H9 (cell line): Measurements from ENCODE around the gene ACSBG1. TPM values are rescaled to one million over a fixed set of nuclear protein-coding genes. Genes with fewer than 3 reads are reported as not detected.

ENCODE experiments used
- DNase-seq: peaks from one replicate; pipeline ENCODE4 v3.0.0-alpha.2; 2017
- H2AFZ ChIP-seq: one replicate; pipeline ENCODE4 v1.6.1; 2013; ENCODE audit warnings: mild to moderate bottlenecking, low read length, control low read depth, moderate library complexity
- H2AK5ac ChIP-seq: 2 replicates; pipeline ENCODE4 v1.6.1; 2013; ENCODE audit warnings: low read length, control low read depth, mixed read lengths; ENCODE audit not compliant: insufficient read length
- H2BK120ac ChIP-seq: one replicate; pipeline ENCODE4 v1.6.1; 2013; ENCODE audit warnings: low read depth, mild to moderate bottlenecking, low read length, control low read depth, inconsistent platforms; ENCODE audit not compliant: poor library complexity, severe bottlenecking
- H2BK12ac ChIP-seq: 2 replicates; pipeline ENCODE4 v1.6.1; 2013; ENCODE audit warnings: low read length, control low read depth, mixed read lengths, low read depth; ENCODE audit not compliant: insufficient read length
- H2BK15ac ChIP-seq: 2 replicates; pipeline ENCODE4 v1.6.1; 2013; ENCODE audit warnings: low read depth, low read length, control low read depth
- H2BK20ac ChIP-seq: one replicate; pipeline ENCODE4 v1.6.1; 2013; ENCODE audit warnings: low read depth, mild to moderate bottlenecking, low read length, control low read depth, inconsistent platforms; ENCODE audit not compliant: poor library complexity, severe bottlenecking
- H2BK5ac ChIP-seq: 2 replicates; pipeline ENCODE4 v1.6.1; 2013; ENCODE audit warnings: low read length, control low read depth, mixed read lengths; ENCODE audit not compliant: insufficient read length
- H3K14ac ChIP-seq: 2 replicates; pipeline ENCODE4 v1.6.1; 2013; ENCODE audit warnings: low read length, control low read depth; ENCODE audit not compliant: insufficient read depth
- H3K18ac ChIP-seq: 2 replicates; pipeline ENCODE4 v1.6.1; 2013; ENCODE audit warnings: low read depth, mild to moderate bottlenecking, mixed read lengths, low read length, control low read depth; ENCODE audit not compliant: insufficient read length
- H3K23ac ChIP-seq: 2 replicates; pipeline ENCODE4 v1.6.1; 2013; ENCODE audit warnings: low read length, control low read depth, mixed read lengths, low read depth; ENCODE audit not compliant: insufficient read length
- H3K23me2 ChIP-seq: 2 replicates; pipeline ENCODE4 v1.6.1; 2013; ENCODE audit warnings: low read depth, mild to moderate bottlenecking, mixed read lengths, low read length, control low read depth; ENCODE audit not compliant: insufficient read length, poor library complexity, severe bottlenecking
- H3K27ac ChIP-seq: 2 replicates; pipeline ENCODE4 v1.5.1; 2013; ENCODE audit warnings: low read length, control low read depth, mixed read lengths, low read depth; ENCODE audit not compliant: insufficient read length
- H3K27me3 ChIP-seq: 2 replicates; pipeline ENCODE4 v1.6.1; 2013; ENCODE audit warnings: low read length, control low read depth, inconsistent platforms; ENCODE audit not compliant: insufficient read depth
- H3K4ac ChIP-seq: 2 replicates; pipeline ENCODE4 v1.6.1; 2013; ENCODE audit warnings: low read depth, mild to moderate bottlenecking, control low read depth, inconsistent platforms, low read length, moderate library complexity
- H3K4me1 ChIP-seq: 2 replicates; pipeline ENCODE4 v1.6.1; 2013; ENCODE audit warnings: low read length, control low read depth, inconsistent platforms; ENCODE audit not compliant: insufficient read depth
- H3K4me2 ChIP-seq: 2 replicates; pipeline ENCODE4 v1.6.1; 2013; ENCODE audit warnings: low read length, control low read depth, mixed read lengths; ENCODE audit not compliant: insufficient read length, insufficient read depth
- H3K56ac ChIP-seq: 2 replicates; pipeline ENCODE4 v1.6.1; 2013; ENCODE audit warnings: low read depth, mild to moderate bottlenecking, mixed read lengths, low read length, control low read depth; ENCODE audit not compliant: insufficient read length
- H3K79me1 ChIP-seq: 2 replicates; pipeline ENCODE4 v1.6.1; 2013; ENCODE audit warnings: low read depth, mild to moderate bottlenecking, moderate library complexity, low read length, control low read depth, inconsistent platforms; ENCODE audit not compliant: insufficient read depth, poor library complexity, severe bottlenecking
- H3K79me2 ChIP-seq: 2 replicates; pipeline ENCODE4 v1.6.1; 2013; ENCODE audit warnings: low read length, control low read depth, inconsistent platforms; ENCODE audit not compliant: insufficient read depth
- H3K9ac ChIP-seq: 2 replicates; pipeline ENCODE4 v1.6.1; 2013; ENCODE audit warnings: low read length, control low read depth, mixed read lengths; ENCODE audit not compliant: insufficient read length; ENCODE audit errors: extremely low read depth
- H3K9me3 ChIP-seq: one replicate; pipeline ENCODE4 v1.6.1; 2013; ENCODE audit warnings: low read depth, low read length, inconsistent platforms; ENCODE audit not compliant: control insufficient read depth
- H3T11ph ChIP-seq: one replicate; pipeline ENCODE4 v1.6.1; 2013; ENCODE audit warnings: mild to moderate bottlenecking, low read length, control low read depth, inconsistent platforms
- H4K20me1 ChIP-seq: one replicate; pipeline ENCODE4 v1.6.1; 2013; ENCODE audit not compliant: control insufficient read depth, insufficient read length, insufficient read depth
- H4K5ac ChIP-seq: 2 replicates; pipeline ENCODE4 v1.6.1; 2013; ENCODE audit warnings: low read depth, mild to moderate bottlenecking, mixed read lengths, low read length, control low read depth; ENCODE audit not compliant: insufficient read length
- H4K8ac ChIP-seq: replicated peaks from 2 replicates; pipeline ENCODE4 v1.6.1; 2013; ENCODE audit warnings: low read length, control low read depth, mixed read lengths, low read depth; ENCODE audit not compliant: insufficient read length
- H4K91ac ChIP-seq: 2 replicates; pipeline ENCODE4 v1.6.1; 2013; ENCODE audit warnings: low read depth, mild to moderate bottlenecking, moderate library complexity, mixed read lengths, low read length, control low read depth; ENCODE audit not compliant: insufficient read length
- H3K27ac Mint-ChIP-seq, 3 experiments: 2 replicates in 2 of 3; 3 replicates in 1 of 3; pipeline ENCODE4 v1.8.0; 2020 to 2021; ENCODE audit warnings: mixed read lengths in 3 of 3, mild to moderate bottlenecking in 1 of 3, moderate library complexity in 1 of 3
- H3K27me3 Mint-ChIP-seq: 2 replicates; pipeline ENCODE4 v1.8.0; 2021; ENCODE audit warnings: low read depth, mild to moderate bottlenecking, moderate library complexity, mixed read lengths
- H3K36me3 Mint-ChIP-seq, 3 experiments: 2 replicates in 2 of 3; 3 replicates in 1 of 3; pipeline ENCODE4 v1.8.0; 2020 to 2021; ENCODE audit warnings: low read depth in 3 of 3, mixed read lengths in 3 of 3; ENCODE audit not compliant: insufficient read depth in 1 of 3
- H3K4me1 Mint-ChIP-seq, 2 experiments: 2 replicates each; pipeline ENCODE4 v1.8.0; 2020; ENCODE audit warnings: mixed read lengths in 2 of 2
- H3K4me3 Mint-ChIP-seq, 2 experiments: 2 replicates in 1 of 2; 3 replicates in 1 of 2; pipeline ENCODE4 v1.8.0; 2020 to 2021; ENCODE audit warnings: mild to moderate bottlenecking in 2 of 2, mixed read lengths in 2 of 2, moderate library complexity in 1 of 2
- H3K9me3 Mint-ChIP-seq, 2 experiments: 2 replicates in 1 of 2; 3 replicates in 1 of 2; pipeline ENCODE4 v1.8.0; 2020; ENCODE audit warnings: mild to moderate bottlenecking in 2 of 2, mixed read lengths in 2 of 2, moderate library complexity in 1 of 2
- CTCF ChIP-seq: fragments of 200-600 bp; sonication (generic); conservative IDR thresholded peaks from 3 replicates; pipeline ENCODE4 v1.8.0; 2021; ENCODE audit warnings: antibody characterized with exemption, mild to moderate bottlenecking
- WGBS: extraction: QIAGEN DNeasy Blood & Tissue Kit; methylation state at CpG from one replicate; pipeline ENCODE4 v1.1.7; 2013; ENCODE audit warnings: missing lambda C conversion rate, low lambda C conversion rate, mixed read lengths; ENCODE audit not compliant: insufficient read length; ENCODE audit errors: extremely low coverage; 5-methylcytosine and 5-hydroxymethylcytosine counted together
- total RNA-seq: library from RNA; stranded (reverse); gene quantifications from 2 replicates; pipeline ENCODE4 v1.2.1, GENCODE V29; 2021

Gene ACSBG1
- total RNA-seq, 1 experiment from 2014 or later = 2.2 TPM

- Histone ChIP-seq H2BK15ac (no peak overlapping the region; the same call in 1 of the 2 replicates), H4K5ac (no peak overlapping the region), H2BK120ac (no peak overlapping the region), H3K4ac (no peak overlapping the region), H2AFZ (no peak overlapping the region), H2AK5ac (no peak overlapping the region), H3T11ph (no peak overlapping the region), H2BK12ac (no peak overlapping the region), H3K79me1 (no peaks in the 10 kb centered on the region), H3K27ac (no peak overlapping the region), H4K20me1 (no peaks in the 10 kb centered on the region), H3K9ac (no peak overlapping the region), H3K79me2 (no peaks in the 10 kb centered on the region), H3K4me2 (peak overlapping the region; percentile 59), H4K8ac (no peak overlapping the region), H3K23ac (no peak overlapping the region), H3K23me2 (peaks cover 6% of the 10 kb centered on the region), H3K56ac (no peak overlapping the region), H2BK5ac (no peak overlapping the region), H3K9me3 (no peaks in the 10 kb centered on the region), H4K91ac (no peak overlapping the region), H3K14ac (peak overlapping the region; percentile 34; the same call in 1 of the 2 replicates), H3K27me3 (no peaks in the 10 kb centered on the region), H2BK20ac (no peak overlapping the region), H3K18ac (no peak overlapping the region), H3K4me1 (peaks cover 3% of the 10 kb centered on the region; the same call in 1 of the 2 replicates)
- Mint-ChIP-seq H3K27me3 (peaks cover 2% of the 10 kb centered on the region; the same call in 1 of the 2 replicates), H3K9me3 (no peaks in the 10 kb centered on the region; a peak in 1 of 5 replicates), H3K4me3 (peak overlapping the region; percentile 80 to 91), H3K27ac (peak overlapping the region; percentile 85 to 97 (median 85); a peak in 4 of 7 replicates), H3K4me1 (peaks cover 22 to 27% of the 10 kb centered on the region in 2 experiments), H3K36me3 (peaks cover 0 to 3% (median 3%) of the 10 kb centered on the region in 3 experiments; a peak in 3 of 7 replicates)
- DNase-seq = no peak
- no CpG with 5 or more reads among the region's 51 CpGs for WGBS
- no peak for TF ChIP-seq CTCF
Measured at GRCh38 chr15:78130466-78131294, 103.7 kb downstream of the ACSBG1 start.
